GM19438 (cell line): ENCODE results near the gene DUS4L.

ENCODE experiments used
- ATAC-seq: cut with Tn5 transposase; IDR thresholded peaks from one replicate; pipeline ENCODE4 v1.9.1; 2021; ENCODE audit warnings: low read depth; ENCODE audit not compliant: unreplicated experiment

DUS4L gene

GRCh38 chr7:107579885-107580715, 16.3 kb downstream of the DUS4L start, which contains the start of gene BCAP29:
TSS of gene BCAP29 (plus strand) at chr7:107580246. CDS start at chr7:107580773, 527 bp downstream.
- peak; percentile 97 for ATAC-seq

GRCh38 chr7:107580716-107581383, 17.1 kb downstream of the DUS4L start:
- no peak for ATAC-seq

- no peak for ATAC-seq
Observed at GRCh38 chr7:107581387-107582013, 17.7 kb downstream of the DUS4L start.

- no peak for ATAC-seq
Observed at GRCh38 chr7:107582875-107583274, 19.1 kb downstream of the DUS4L start.

- no peak for ATAC-seq
Observed at GRCh38 chr7:107584716-107585115, 20.9 kb downstream of the DUS4L start.

GRCh38 chr7:107588529-107589130, 24.9 kb downstream of the DUS4L start:
- ATAC-seq = no peak

- no peak for ATAC-seq
Observed at GRCh38 chr7:107591421-107591820, 27.6 kb downstream of the DUS4L start.

GRCh38 chr7:107592361-107593024, 28.7 kb downstream of the DUS4L start:
- ATAC-seq = no peak

GRCh38 chr7:107593025-107593410, 29.2 kb downstream of the DUS4L start:
- ATAC-seq = no peak

- ATAC-seq = no peak
Observed at GRCh38 chr7:107594961-107595737, 31.4 kb downstream of the DUS4L start.

- ATAC-seq = no peak
Observed at GRCh38 chr7:107596881-107597581, 33.3 kb downstream of the DUS4L start.

- ATAC-seq = no peak
Observed at GRCh38 chr7:107597582-107597916, 33.8 kb downstream of the DUS4L start.

GRCh38 chr7:107597953-107598352, 34.2 kb downstream of the DUS4L start:
- ATAC-seq = no peak

GRCh38 chr7:107599262-107599661, 35.5 kb downstream of the DUS4L start:
- ATAC-seq = no peak

GRCh38 chr7:107600816-107601215, 37.0 kb downstream of the DUS4L start:
- ATAC-seq = no peak

- ATAC-seq = no peak
Observed at GRCh38 chr7:107605218-107605815, 41.5 kb downstream of the DUS4L start.

GRCh38 chr7:107606303-107606702, 42.5 kb downstream of the DUS4L start:
- ATAC-seq = no peak

GRCh38 chr7:107609811-107610261, 46.1 kb downstream of the DUS4L start:
- ATAC-seq = no peak

GRCh38 chr7:107610323-107610722, 46.6 kb downstream of the DUS4L start:
- no peak for ATAC-seq
